Suprapubic skin (tissue), 3 donors: ENCODE data around the gene CCL21.

Experiments
- POLR2AphosphoS5 ChIP-seq, 3 donors: sonication (generic); formaldehyde crosslinking; IDR thresholded peaks; one replicate each; pipeline ENCODE4 v1.6.1; 2017; ENCODE audit warnings: antibody characterized with exemption in 3 of 3
- TF ChIP-seq, protein P1 (sequence below), 2 donors: fragments of 200-600 bp in 1 of 2; fragments of 450-650 bp in 1 of 2; sonication (generic) in 1 of 2; IDR thresholded peaks; one replicate each; pipeline ENCODE4 v1.5.1; 2016 to 2019; ENCODE audit warnings: antibody characterized with exemption in 2 of 2, mild to moderate bottlenecking in 1 of 2, moderate library complexity in 1 of 2

DNA sequence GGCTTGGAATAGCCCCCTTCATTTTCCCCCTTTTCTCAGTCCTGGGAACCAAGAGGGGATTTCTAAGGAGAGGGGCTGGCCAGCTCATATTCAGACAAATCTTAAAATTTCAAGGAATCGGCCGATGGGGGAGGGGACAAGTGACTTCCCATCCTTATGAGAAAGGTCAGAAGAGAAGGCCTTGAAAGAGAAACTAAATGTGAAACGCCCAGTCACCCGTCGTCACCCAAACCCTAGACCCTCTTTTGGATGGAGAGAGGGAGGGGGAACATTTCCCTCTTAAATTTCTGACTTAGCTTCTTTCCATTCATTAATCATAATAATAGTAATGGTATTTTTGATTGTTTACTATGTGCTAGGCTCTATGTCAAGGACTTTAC is 18.0 kb downstream of the CCL21 start:
- TF ChIP-seq, protein P1, sequence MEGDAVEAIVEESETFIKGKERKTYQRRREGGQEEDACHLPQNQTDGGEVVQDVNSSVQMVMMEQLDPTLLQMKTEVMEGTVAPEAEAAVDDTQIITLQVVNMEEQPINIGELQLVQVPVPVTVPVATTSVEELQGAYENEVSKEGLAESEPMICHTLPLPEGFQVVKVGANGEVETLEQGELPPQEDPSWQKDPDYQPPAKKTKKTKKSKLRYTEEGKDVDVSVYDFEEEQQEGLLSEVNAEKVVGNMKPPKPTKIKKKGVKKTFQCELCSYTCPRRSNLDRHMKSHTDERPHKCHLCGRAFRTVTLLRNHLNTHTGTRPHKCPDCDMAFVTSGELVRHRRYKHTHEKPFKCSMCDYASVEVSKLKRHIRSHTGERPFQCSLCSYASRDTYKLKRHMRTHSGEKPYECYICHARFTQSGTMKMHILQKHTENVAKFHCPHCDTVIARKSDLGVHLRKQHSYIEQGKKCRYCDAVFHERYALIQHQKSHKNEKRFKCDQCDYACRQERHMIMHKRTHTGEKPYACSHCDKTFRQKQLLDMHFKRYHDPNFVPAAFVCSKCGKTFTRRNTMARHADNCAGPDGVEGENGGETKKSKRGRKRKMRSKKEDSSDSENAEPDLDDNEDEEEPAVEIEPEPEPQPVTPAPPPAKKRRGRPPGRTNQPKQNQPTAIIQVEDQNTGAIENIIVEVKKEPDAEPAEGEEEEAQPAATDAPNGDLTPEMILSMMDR (IDR thresholded peaks at IDR 0.05), result no peak
- no peak for TF ChIP-seq POLR2AphosphoS5 (IDR thresholded peaks at IDR 0.05)
